Activated CD8-positive, alpha-beta memory T cell treated with anti-CD3 and anti-CD28 coated beads for 36 hours (primary cell): Measurements from ENCODE around the gene OSER1. TPM values are rescaled to one million over a fixed set of nuclear protein-coding genes. Genes with fewer than 3 reads are reported as not detected.
"Not testable (repeated sequence)": the region's sequence is repeated elsewhere in the genome, so short reads cannot be mapped to it uniquely, and the experiment has no call there.

Source experiments
- CTCF ChIA-PET: fragments of 350-600 bp; sonication (Branson Sonifier 250); formaldehyde crosslinking; loops from one replicate; lab custom pipeline; 2021; ENCODE audit warnings: antibody characterized with exemption; lab: Charles Lee
- POLR2A ChIA-PET: fragments of 350-600 bp; sonication (Branson Sonifier 250); formaldehyde crosslinking; loops from one replicate; lab custom pipeline; 2021; ENCODE audit warnings: antibody characterized with exemption; lab: Charles Lee
- total RNA-seq, 2 experiments: library from RNA; stranded (reverse); gene quantifications; one replicate each; pipeline ENCODE4 v1.2.3, GENCODE V29; 2021

Gene OSER1
- total RNA-seq, 2 experiments from 2014 or later: 22.3 TPM

- ChIA-PET POLR2A (no interaction called here), CTCF (interaction anchor here (0.6 to 2.5 kb wide), 3 partner anchors 9 to 436 kb away, joined by 3 to 11 read pairs (median 3); no protein-coding TSS in a partner anchor)
Measured at GRCh38 chr20:44208770-44209169, 1.8 kb downstream of the OSER1 start.

DNA sequence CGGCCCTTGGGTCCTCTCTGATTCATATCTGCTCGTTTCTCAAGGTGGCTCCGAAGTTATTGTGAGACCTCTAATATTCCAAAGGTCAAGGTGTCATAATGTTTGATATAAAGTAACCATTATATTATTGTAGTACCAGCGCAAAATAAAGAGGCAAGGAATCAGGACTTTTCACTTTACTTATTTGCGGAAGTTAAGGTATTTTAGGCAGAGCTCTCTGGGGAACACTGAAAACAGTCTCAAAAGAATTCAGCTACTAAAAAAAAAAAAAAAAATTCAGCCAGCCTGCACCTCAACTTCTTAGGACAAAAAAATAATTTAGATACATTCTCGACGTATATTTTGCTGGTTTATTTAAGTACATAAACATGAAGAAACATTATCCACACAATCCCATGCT lies 2.4 kb downstream of the OSER1 start:
- POLR2A ChIA-PET: no interaction called here
- CTCF ChIA-PET: interaction anchor here (0.5 to 2.5 kb wide), 5 partner anchors 10 to 437 kb away, joined by 3 to 11 read pairs (median 3); partner anchors contain the start of gene TTPAL

DNA sequence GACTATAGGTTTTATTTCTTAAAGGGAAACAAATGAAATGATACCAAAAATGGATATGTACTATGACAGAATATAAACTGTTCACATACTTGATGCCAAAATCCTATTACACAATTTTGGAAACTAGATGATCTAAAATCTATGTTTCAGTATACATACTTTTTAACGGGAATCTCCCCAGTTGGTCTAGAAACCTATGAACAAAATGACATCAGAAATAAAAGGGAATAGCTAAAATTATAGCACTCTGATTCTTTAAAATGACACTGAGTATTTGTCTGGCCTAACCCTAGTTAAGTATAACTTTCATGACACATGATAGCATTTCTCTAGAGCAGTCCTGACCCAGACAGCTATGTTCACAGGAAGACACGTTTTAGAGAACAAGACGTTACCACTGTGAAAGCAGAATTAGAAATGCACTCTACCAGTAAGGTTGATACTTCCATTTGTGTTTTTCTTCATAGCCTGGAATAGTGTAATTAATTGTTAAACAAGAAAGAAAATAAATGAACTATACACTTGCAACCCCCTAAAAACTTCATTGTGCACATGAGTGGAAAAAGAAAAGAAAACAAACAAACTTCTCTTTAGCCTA lies 3.3 kb downstream of the OSER1 start:
- ChIA-PET CTCF (no interaction called here), POLR2A (no interaction called here)

- POLR2A ChIA-PET: no interaction called here
- CTCF ChIA-PET: no interaction called here
Measured at GRCh38 chr20:44206132-44206531, 4.4 kb downstream of the OSER1 start.

DNA sequence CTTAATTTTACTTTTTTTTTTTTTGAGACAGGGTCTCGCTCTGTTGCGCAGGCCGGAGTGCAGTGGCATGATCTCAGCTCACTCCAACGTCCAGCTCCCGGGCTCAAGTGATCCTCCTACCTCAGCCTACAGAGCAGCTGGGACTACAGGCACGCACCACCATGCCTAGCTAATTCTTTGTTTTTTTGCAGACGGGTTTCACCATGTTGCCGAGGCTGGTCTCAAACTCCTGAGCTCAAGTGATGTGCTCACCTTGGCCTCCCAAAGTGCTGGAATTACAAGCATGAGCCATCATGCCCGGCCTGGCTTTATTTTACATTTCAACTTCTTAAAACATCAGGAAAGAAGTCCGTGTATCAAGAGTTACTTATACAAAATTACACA lies 5.7 kb downstream of the OSER1 start:
- ChIA-PET CTCF (no interaction called here), POLR2A (no interaction called here)

DNA sequence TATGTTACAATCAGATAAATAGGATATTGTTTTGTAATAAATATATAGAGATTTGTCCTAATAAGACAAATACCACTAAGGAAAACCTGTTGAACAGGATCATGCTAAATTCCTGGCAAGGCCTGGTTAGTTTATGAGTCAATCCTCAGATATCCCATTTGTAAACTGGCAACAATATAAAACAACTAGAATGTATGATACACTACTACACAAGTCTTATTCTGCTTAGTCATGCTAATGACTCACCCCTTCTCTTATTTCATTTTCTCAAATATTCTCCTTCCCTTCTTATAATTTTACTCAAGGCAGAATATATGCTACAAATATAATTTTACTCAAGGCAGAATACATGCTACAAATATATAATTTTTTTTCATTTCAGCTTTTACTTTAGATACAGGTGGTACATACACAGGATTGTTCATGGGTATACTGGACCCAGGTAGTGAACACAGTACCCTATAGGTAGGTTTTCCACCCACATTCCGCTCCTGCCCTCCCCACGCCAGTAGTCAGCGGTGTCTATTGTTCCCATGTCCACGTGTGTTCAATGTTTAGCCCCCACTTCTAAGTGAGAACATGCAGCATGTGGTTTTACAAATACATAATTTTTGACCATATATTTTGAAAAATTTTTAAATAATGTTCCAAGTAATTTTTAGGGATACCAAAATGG lies 6.3 kb downstream of the OSER1 start:
- ChIA-PET POLR2A (no interaction called here), CTCF (no interaction called here)

- POLR2A ChIA-PET: no interaction called here
Measured at GRCh38 chr20:44203161-44203560, 7.4 kb downstream of the OSER1 start.

GRCh38 chr20:44200983-44201382 lies 9.6 kb downstream of the OSER1 start:
- POLR2A ChIA-PET: no interaction called here
- CTCF ChIA-PET: no interaction called here

More at GRCh38 chr20:44203161-44203560, 7.4 kb downstream of the OSER1 start:
- CTCF ChIA-PET: interaction anchor here (0.6 kb wide), 1 partner anchor 228 kb away, joined by 3 read pairs; no protein-coding TSS in a partner anchor

GRCh38 chr20:44200371-44200770 lies 10.2 kb downstream of the OSER1 start:
- CTCF ChIA-PET: no interaction called here
- POLR2A ChIA-PET: no interaction called here

DNA sequence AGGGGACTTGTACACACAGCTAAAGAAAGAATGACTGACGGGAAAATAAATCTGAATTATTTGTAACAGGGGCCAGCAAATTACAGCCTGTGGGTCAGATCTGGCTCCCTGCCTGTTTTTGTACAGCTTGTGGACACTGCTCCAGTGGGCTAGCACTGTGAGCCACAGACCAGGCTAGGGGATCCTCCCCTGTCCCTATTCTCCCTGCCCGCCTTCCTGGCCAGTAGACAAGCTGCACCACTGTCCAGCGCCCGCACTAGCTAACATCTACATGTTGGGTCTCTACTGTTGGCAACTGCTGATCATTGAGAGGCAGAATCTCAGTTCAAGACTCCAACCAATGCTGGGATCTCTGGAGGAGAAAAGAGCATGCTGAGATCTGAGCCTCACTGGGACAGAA lies 10.7 kb downstream of the OSER1 start:
- ChIA-PET CTCF (no interaction called here), POLR2A (no interaction called here)

GRCh38 chr20:44198872-44199271 lies 11.7 kb downstream of the OSER1 start:
- POLR2A ChIA-PET: no interaction called here
- CTCF ChIA-PET: interaction anchor here (1.2 kb wide), 1 partner anchor 9 kb away, joined by 3 read pairs; no protein-coding TSS in a partner anchor

GRCh38 chr20:44196271-44196670 lies 14.3 kb downstream of the OSER1 start:
- ChIA-PET POLR2A (no interaction called here), CTCF (interaction anchor here (0.7 to 2.8 kb wide), 4 partner anchors 19 to 299 kb away, joined by 3 to 9 read pairs (median 4); partner anchors contain the start of gene FITM2)

- POLR2A ChIA-PET: no interaction called here
- CTCF ChIA-PET: interaction anchor here (0.9 to 2.8 kb wide), 2 partner anchors 78 to 115 kb away, joined by 3 to 9 read pairs; partner anchors contain the start of gene FITM2
Measured at GRCh38 chr20:44195605-44196004, 15.0 kb downstream of the OSER1 start.

GRCh38 chr20:44193801-44194200 lies 16.8 kb downstream of the OSER1 start:
- ChIA-PET POLR2A (no interaction called here), CTCF (no interaction called here)

DNA sequence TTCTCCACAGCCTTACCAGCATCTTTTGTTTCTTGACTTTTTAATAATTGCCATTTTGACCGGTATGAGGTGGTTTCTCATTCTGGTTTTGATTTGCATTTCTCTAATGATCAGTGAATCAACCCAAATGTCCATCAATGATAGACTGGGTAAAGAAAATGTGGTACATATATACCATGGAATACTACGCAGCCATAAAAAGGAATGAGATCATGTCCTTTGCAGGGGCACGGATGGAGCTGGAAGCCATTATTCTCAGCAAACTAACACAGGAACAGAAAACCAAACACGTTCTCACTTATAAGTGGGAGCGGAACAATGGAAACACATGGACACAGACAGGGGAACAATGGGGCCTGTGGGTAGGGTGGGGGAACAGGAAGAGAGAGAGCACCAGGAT lies 18.9 kb downstream of the OSER1 start:
- CTCF ChIA-PET: interaction anchor here (3.6 kb wide), 1 partner anchor 73 kb away, joined by 37 read pairs; no protein-coding TSS in a partner anchor
- POLR2A ChIA-PET: not testable (repeated sequence)

GRCh38 chr20:44190197-44190852 lies 20.2 kb downstream of the OSER1 start:
- CTCF ChIA-PET: interaction anchor here (0.7 to 3.6 kb wide), 11 partner anchors 8 to 285 kb away, joined by 3 to 37 read pairs (median 3); partner anchors contain the start of gene TTPAL
- POLR2A ChIA-PET: not testable (repeated sequence)

GRCh38 chr20:44188752-44189151 lies 21.8 kb downstream of the OSER1 start:
- ChIA-PET POLR2A (no interaction called here), CTCF (interaction anchor here (0.6 to 3.6 kb wide), 3 partner anchors 30 to 72 kb away, joined by 3 to 37 read pairs (median 7); no protein-coding TSS in a partner anchor)

DNA sequence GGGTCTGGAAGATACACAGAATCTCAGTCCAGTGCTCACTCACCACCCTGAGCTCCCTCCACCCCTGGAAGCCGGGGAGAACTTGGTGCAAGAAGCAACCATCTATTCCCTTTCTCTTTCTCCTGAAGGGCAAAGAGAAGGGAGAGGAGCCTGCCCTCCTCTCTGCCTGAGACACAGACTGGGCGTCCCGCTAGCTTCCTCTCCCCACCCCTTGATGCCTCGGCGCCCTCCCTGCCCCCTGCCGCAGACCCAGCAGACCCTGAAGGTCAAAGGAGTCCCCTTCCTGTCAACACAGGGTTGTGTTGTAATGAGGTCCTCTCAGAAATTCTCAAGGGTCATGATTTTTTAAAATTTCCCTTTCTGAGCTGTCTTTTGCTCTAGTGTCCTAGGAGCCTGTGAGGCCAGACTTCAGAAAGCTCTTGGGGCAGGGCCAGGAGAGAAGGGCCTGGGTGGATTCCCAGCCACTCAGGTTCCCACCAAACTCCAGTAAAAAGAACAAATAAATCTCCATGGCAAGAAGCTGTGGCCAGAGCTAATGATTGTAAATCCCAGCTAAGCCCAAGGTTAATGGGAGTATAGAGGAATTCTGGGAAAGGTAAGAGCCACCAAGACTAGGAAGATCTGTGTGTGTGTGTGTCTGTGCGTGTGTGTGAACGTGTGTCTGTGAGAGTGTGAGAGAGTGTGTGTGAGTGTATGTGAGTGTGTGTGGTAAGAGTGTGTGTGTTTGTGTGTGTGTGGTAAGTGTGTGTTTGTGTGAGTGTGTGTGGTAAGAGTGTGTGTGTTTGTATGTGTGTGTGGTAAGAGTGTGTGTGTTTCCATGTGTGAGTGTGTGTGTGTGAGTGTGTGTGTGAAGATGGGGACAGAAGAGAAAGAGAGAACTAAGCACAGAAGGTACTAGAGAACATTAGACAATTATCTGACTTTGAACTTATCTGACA lies 22.5 kb downstream of the OSER1 start:
- POLR2A ChIA-PET: no interaction called here
- CTCF ChIA-PET: interaction anchor here (0.6 to 2.0 kb wide), 2 partner anchors 24 to 72 kb away, joined by 3 to 7 read pairs; no protein-coding TSS in a partner anchor
